WI38 (cell line): Measurements from ENCODE around the gene CD300LF.
A peak's percentile ranks its signal among the peaks of the same experiment; 100 is the strongest.

Experiments
- H3K4me3 ChIP-seq: 2 replicates; pipeline ENCODE4 v1.5.1; 2011; ENCODE audit warnings: low read depth, mild to moderate bottlenecking, control low read depth, low read length
- CTCF ChIP-seq: IDR thresholded peaks from 2 replicates; pipeline ENCODE4 v1.5.1; 2012; ENCODE audit warnings: low read depth, mild to moderate bottlenecking, control low read depth, low read length

CD300LF gene

GRCh38 chr17:74750327-74751069 is 37.8 kb upstream of the CD300LF start:
- no peak for TF ChIP-seq CTCF
- peak overlapping the region; percentile 82 for H3K4me3 ChIP-seq

- H3K4me3 ChIP-seq: peak overlapping the region; percentile 82
- no peak for TF ChIP-seq CTCF
Measured at GRCh38 chr17:74750039-74750326, 37.3 kb upstream of the CD300LF start.

- TF ChIP-seq CTCF: no peak
- peak overlapping the region; percentile 82 for H3K4me3 ChIP-seq
Measured at GRCh38 chr17:74749279-74750038, 36.7 kb upstream of the CD300LF start.

GRCh38 chr17:74748529-74749278 is 36.0 kb upstream of the CD300LF start, which contains the start of gene NHERF1:
Gene NHERF1 (plus strand): TSS chr17:74748628. CDS start chr17:74748847, 219 bp downstream.
- H3K4me3 ChIP-seq: peak within 1 kb of the TSS; percentile 82
- no peak for TF ChIP-seq CTCF

- no peak for TF ChIP-seq CTCF
- peak overlapping the region; percentile 52 for H3K4me3 ChIP-seq
Measured at GRCh38 chr17:74748279-74748528, 35.5 kb upstream of the CD300LF start.

- H3K4me3 ChIP-seq: no peak overlapping the region
- no peak for TF ChIP-seq CTCF
Measured at GRCh38 chr17:74746922-74747321, 34.2 kb upstream of the CD300LF start.

GRCh38 chr17:74746376-74746775 is 33.7 kb upstream of the CD300LF start:
- no peak for TF ChIP-seq CTCF
- H3K4me3 ChIP-seq: no peak overlapping the region
